OCI-M2 (cell line): Measurements from ENCODE around the gene TNFRSF1B.

Experiments used
- DNase-seq: peaks from one replicate; lab custom pipeline; 2025; ENCODE audit not compliant: unreplicated experiment; lab: John Stamatoyannopoulos, UW

Gene TNFRSF1B

DNA sequence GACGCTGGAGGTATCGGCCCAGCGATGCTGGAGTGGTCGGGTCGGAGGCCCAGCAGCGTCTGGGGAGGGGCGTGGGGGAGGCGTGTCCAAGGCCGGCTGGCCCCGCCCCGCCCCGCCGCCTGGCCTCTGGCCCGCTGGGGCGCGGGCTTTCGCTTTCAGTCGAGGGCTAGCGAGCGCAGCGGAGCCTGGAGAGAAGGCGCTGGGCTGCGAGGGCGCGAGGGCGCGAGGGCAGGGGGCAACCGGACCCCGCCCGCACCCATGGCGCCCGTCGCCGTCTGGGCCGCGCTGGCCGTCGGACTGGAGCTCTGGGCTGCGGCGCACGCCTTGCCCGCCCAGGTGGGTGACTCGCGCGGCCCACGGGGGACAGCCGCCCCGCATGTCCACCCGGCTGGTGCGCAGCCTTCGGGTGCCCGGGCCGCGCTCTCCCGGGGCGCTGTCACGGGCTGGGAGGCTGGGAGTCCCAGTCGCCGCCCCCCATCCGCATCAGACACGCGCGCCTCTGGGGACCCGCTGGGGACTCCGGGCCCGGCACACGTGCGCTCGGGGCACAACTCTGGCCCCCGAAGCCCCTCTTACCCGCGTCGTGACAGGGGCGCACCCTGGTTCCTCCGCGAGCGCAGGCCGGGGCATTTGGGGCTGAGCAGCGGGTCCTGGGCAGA lies at the start of gene TNFRSF1B:
TSS of gene TNFRSF1B (plus strand) at position 158 of the 659 bp plus-strand sequence. CDS start at position 259, 101 bp downstream.
- no peak for DNase-seq

DNA sequence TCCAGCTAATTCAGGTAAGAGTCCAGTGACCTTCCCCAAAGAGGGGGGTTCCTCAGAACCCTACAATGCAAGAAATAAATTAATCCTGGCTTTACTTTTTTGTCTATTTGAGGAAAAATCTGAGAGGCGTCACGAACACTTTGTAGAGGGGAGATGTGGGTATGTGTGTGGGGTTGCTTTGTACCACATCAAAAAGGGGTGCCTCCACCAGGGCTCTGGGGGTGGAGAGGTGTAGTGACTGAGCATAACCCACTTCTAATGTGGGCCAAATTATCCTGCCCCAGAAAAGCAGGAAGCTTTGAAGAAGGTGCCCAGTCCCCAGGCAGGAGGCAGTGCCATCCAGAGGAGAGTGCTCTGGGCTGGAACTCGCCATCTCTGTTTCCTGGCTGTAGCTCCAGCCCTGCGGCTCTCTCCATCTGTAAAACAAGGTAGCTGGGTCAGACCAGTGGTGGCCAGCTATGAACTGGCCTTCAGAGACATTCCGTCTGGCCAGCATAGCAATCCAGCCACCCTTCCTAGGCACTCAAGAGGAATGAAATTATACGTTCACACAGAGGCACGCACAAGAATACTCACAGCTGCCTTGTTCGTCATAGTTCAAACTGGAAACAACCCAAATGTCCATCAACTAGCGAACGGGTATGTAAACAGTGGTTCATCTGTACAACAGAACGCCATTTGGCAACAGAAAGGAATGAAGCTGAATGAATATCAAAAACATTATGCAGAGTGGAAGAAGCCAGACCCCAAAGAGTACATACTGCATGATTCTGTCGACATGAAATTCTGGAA lies 45.4 kb upstream of the TNFRSF1B start:
- no peak for DNase-seq

DNA sequence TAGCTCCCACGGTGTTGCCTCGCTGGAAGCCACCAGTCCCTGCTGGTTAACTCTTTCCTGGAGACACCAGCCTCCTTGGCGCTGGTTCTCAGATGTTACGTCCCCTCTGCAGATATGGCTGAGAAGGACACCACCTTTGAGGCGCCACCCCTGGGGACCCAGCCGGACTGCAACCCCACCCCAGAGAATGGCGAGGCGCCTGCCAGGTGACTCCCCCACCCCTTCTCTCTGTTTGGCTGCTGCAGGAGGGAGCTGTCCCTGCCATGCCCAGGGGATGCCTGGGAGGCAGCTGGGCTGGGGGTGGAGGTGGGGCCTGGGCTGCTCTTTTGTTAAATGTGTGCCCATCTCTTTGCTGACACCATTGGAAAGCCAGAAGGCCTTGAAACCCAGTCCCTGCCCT lies 43.6 kb upstream of the TNFRSF1B start:
- DNase-seq = no peak

DNA sequence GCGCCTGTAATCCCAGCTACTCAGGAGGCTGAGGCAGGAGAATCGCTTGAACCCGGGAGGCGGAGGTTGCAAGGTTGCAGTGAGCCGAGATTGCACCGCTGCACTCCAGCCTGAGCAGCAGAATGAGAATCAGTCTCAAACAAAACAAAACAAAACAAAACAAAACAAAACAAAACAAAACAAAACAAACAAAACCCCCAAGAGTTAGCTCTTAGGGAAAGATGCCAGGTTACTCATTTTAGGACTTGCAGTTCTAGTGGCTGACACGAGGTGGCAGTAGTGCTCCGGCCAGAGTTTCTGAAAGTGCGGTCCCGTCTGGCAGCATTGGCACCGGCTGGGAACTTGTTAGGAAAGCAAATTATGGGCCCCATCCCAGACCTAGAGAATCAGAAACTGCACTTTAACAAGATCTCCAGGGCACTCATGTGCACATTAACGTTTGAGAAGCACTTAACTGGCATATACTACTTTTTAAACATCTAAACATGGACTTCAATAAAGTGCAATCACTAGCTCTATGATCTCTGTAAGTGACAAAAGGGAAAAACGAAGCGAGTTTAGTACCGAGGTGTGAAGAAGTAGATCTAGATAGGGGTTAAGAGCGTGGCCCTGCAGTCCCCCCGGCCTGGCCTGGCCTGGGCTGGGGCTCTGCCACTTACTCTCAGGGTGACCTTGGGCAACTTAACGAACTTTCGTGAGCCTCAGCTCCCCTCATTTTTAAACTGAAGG lies 41.9 kb upstream of the TNFRSF1B start:
- DNase-seq = peak; percentile 30

GRCh38 chr1:12125422-12126355 lies 41.1 kb upstream of the TNFRSF1B start:
- no peak for DNase-seq

GRCh38 chr1:12126781-12127180 lies 40.0 kb upstream of the TNFRSF1B start:
- no peak for DNase-seq

GRCh38 chr1:12127206-12127810 lies 39.5 kb upstream of the TNFRSF1B start:
- DNase-seq = no peak

- DNase-seq = no peak
Measured at GRCh38 chr1:12128120-12128519, 38.7 kb upstream of the TNFRSF1B start.

GRCh38 chr1:12129624-12130023 lies 37.2 kb upstream of the TNFRSF1B start:
- no peak for DNase-seq

GRCh38 chr1:12130466-12131130 lies 36.2 kb upstream of the TNFRSF1B start:
- DNase-seq = no peak

- DNase-seq = no peak
Measured at GRCh38 chr1:12132078-12132477, 34.7 kb upstream of the TNFRSF1B start.

DNA sequence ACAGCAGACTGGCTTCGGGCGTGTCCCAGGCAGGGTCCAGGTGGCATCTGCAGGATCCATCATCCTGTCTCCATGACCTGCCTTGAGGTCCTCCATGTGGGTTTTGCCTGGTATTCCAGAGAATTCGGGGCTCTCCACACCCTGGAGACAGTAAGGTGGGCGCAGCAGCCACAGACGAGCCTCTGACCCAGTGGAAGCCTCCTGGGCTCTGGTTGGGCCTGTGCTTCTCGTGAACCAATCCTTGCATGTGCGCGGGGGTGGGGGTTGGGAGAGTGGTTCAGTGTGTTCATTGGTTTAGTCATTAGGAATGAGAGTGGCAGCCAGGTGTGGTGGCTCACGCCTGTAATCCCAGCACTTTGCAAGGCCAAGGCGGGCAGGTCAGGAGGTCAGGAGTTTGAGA lies 32.1 kb upstream of the TNFRSF1B start:
- DNase-seq = no peak

DNA sequence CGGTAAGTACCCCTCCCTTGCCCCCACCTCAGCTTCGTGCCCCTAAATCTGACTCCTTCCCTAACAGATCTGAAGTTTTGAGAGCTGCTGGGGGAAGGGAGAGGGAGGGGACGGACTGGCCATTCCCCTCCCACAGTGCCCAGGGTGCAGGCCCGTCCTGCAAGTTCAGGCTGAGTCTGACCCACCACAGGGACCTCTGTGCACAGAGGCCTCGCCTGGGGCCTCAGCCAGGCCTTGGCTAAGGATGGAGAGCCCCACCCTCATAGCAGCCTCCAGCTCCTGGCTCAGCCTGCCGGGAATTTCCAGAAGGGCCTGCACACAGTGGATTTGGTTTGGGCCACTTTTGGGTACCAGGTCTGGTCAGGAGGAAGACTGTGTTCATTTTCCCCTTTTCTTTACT lies 31.2 kb upstream of the TNFRSF1B start:
- DNase-seq = no peak

GRCh38 chr1:12136916-12137610 lies 29.7 kb upstream of the TNFRSF1B start:
- no peak for DNase-seq

DNA sequence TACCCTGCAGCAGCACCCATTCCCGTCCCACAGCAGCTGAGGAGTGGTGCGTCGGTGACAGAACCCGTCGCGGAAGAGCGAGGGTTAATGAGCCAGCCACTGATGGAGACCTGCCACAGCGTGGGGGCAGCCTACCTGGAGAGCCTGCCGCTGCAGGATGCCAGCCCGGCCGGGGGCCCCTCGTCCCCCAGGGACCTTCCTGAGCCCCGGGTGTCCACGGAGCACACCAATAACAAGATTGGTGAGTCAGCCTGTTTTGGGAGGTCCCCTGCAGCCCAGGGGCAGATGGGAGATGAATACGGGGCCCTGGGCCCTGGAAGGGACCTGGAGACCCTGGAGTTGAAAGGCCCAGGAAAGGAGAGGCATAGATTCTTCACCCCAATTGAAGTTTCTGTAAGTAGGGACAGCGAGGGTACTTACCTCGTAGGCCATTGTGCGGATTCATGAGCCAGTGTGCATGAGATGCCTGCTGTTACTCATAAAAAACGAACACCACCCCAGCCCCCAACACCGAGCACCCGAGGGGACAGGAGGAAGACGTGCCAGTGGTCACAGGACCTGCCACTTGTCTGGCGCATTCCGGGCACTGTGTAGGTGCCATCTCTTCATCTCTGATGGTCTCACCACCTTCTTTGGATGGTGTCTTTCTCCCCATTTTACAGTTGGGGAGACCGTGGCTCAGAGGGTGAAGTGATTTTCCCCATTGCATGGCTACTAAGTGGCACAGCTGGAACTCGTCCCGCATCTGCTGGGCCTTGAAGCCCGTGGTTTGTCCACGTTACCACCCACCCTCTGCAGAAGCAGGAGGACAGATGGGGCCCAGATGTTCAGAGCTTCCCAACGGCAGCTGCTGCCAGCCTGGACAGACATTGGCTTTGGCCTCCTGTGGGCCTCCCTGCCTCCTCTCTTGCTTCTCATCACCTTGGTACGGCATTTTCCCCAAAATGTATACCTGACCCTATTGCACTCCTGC lies 28.3 kb upstream of the TNFRSF1B start:
- DNase-seq = no peak

DNA sequence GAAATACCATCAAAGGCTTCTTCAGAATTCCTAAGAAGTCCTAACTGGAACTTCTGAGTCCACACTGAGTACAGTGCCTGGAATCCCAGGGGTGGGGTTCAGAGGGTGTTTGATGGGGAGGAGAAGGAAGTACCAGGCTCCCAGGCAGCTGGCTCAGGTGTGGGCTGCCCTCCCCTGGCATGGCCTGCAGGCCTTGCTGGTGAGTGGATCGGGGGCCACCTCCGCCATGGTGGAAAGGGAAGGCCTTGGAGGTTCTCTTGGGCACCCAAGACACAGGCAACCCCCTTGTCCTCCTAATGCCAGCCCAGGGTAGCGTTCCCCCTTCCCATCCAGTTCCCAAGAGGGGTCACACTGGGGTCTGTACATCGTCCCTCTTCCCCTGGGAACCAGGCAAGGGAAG lies 26.8 kb upstream of the TNFRSF1B start:
- DNase-seq = no peak

DNA sequence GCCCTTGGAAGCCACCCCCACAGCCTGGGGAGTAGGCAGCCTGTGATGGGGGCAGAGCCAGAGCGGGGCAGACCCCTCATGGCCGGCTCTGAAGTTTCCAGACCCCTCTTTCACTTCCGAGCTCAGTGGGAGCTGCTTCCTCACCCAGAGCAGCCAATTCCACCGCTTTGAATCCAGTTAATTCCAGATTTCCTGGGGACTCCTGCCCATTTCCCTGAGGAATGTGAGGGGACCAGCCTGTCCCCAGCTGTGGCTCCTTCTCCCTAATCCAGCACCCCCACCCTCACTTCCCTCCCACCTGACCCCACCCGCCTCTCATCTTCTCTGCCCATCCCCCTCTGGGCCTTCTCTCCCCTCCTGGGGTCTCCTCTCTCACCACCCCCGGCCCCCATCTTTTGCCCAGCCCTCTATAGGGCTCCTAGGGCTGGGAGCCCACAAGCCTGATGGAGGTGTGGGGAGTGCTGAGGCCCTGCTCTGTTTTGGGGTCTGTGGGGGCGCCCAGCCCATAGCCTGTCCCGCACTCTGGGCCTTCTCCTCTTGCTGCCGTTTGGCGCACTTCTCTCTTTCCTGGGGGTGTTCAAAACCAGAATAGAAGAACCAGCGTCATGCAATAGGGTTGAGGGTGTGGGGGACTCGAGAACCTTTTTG lies 26.2 kb upstream of the TNFRSF1B start:
- no peak for DNase-seq
